ENCODE measurements around the gene ACACA. TPM values are rescaled to one million over a fixed set of nuclear protein-coding genes. Genes with fewer than 3 reads are reported as not detected.
A peak's percentile ranks its signal among the peaks of the same experiment; 100 is the strongest.
"Not testable (repeated sequence)": the region's sequence is repeated elsewhere in the genome, so short reads cannot be mapped to it uniquely, and the experiment has no call there.

The ACACA gene
- total RNA-seq, 1 donor = 89.4 TPM

DNA sequence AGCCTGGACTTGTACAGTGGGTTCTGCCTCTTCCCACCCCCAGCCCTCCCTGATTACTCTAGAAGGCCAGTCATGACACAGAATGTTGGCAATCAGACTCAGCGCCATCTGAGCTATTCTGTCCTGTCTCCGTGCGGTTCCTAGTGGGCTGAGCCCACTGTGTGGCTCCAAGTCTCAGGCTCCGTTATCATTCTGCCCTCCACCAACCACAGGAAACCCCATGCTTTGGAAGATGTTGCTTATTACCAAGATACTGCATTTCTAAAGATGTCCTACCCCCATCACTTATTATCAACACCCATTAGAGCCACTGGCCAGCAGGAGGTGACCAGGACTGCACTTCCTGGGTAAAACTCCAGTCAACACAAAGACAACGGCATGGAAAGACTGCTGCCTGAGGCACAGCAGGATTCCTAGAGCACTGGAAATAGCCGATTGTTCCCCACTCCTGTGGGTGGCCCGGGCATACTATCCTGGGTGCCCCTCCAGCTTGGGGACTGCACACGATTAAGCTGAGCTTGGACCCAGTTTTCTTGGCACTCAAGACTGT, 324.2 kb downstream of the ACACA start:
- DNase-seq (ENCODE audit: low read depth) = no peak
- TF ChIP-seq, protein P1, sequence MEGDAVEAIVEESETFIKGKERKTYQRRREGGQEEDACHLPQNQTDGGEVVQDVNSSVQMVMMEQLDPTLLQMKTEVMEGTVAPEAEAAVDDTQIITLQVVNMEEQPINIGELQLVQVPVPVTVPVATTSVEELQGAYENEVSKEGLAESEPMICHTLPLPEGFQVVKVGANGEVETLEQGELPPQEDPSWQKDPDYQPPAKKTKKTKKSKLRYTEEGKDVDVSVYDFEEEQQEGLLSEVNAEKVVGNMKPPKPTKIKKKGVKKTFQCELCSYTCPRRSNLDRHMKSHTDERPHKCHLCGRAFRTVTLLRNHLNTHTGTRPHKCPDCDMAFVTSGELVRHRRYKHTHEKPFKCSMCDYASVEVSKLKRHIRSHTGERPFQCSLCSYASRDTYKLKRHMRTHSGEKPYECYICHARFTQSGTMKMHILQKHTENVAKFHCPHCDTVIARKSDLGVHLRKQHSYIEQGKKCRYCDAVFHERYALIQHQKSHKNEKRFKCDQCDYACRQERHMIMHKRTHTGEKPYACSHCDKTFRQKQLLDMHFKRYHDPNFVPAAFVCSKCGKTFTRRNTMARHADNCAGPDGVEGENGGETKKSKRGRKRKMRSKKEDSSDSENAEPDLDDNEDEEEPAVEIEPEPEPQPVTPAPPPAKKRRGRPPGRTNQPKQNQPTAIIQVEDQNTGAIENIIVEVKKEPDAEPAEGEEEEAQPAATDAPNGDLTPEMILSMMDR (IDR thresholded peaks at IDR 0.05; ENCODE audit: insufficient read depth, low read depth, low read length) = no peak
- no peak overlapping the region for H3K4me3 ChIP-seq (ENCODE audit: low read depth, low read length)

DNA sequence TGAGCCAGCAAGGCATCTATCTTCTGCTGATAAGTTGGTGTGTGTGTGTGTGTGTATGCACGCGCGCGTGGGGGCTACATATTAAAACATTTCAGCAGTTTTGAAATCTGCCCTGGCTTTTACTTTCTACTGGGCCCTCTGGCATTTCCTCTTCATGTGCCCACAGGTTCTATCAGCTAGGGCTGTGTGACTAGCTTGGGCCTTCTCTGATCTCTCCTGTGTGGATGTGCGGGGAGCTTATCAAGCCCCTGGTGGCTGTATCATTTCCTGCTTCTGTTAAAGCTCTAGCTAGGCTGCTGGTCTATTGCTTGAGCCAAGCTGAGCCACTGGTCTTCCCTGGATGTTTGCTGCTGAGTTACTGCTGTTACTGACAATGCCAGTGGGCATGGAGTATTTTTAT, 325.3 kb downstream of the ACACA start:
- TF ChIP-seq, protein P1 (IDR thresholded peaks at IDR 0.05; ENCODE audit: insufficient read depth, low read depth, low read length) = peak; percentile 16
- H3K4me3 ChIP-seq (ENCODE audit: low read depth, low read length) = no peak overlapping the region
- DNase-seq (ENCODE audit: low read depth) = no peak

DNA sequence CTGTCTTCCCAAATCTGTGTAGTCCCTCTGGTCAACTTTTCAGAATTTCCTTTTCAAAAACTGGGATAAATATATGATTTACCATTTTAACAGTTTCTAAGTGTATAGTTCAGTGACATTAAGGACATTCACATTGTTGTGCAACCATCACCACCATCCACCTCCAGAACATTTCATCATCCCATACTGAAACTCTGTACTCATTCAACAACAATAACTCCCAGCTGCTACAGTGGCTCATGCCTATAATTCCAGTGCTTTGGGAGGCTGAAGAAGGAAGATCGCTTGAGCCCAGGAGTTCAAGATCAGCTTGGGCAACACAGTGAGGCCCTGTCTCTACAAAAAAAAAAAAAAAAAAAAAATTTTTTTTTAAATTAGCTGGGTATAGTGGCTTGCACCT, 326.9 kb downstream of the ACACA start:
- TF ChIP-seq, protein P1 (IDR thresholded peaks at IDR 0.05; ENCODE audit: insufficient read depth, low read depth, low read length) = no peak
- no peak overlapping the region for H3K4me3 ChIP-seq (ENCODE audit: low read depth, low read length)
- peak; percentile 78 for DNase-seq (ENCODE audit: low read depth)

DNA sequence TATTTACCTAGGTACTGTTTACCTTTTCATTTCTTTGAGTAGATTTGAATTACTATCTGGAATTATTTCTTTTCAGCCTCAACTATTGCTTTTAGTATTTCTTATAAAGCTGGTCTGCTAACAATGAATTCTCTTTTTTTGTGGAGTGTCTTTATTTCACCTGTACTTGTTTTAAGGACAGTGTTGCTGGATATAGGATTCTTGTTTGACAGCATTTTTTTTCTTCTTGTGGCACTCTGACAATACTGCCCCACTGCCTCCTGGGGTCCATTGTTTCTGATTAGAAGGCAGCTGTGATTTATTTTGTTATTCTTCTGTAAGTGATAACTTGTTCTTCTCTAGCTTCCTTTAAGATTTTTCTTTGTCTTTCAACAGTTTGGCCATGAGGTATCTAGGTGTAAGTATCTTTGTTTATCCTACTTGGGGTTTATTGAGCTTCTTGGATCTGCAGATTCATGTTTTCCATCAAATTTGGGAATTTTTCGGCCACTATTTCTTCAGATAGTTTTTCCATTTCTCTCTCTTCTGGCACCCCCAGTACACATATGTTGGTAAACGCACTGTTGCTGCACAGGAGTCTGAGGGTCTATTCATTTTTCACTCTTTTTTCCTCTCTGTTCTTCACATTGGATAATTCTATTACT, 327.4 kb downstream of the ACACA start:
- no peak overlapping the region for H3K4me3 ChIP-seq (ENCODE audit: low read depth, low read length)
- no peak for DNase-seq (ENCODE audit: low read depth)
- TF ChIP-seq, protein P1 (IDR thresholded peaks at IDR 0.05; ENCODE audit: insufficient read depth, low read depth, low read length) = no peak

DNA sequence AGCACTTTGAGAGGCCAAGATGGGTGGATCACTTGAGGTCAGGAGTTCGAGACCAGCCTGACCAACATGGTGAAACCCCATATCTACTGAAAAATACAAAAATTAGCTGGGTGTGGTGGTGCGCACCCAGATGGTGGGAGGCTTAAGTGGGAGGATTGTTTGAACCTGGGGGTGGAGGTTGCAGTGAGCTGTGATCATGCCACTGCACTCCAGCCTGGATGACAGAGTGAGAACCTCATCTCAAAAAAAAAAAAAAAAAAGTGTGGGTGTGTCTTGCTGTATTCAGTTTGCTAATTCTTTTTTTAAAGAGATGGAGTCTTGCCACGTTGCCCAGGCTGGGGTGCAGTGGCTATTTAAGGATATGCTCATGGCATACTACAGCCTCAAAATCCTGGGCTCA, 333.2 kb downstream of the ACACA start:
- not testable (repeated sequence) for DNase-seq (ENCODE audit: low read depth); H3K4me3 ChIP-seq (ENCODE audit: low read depth, low read length)

DNA sequence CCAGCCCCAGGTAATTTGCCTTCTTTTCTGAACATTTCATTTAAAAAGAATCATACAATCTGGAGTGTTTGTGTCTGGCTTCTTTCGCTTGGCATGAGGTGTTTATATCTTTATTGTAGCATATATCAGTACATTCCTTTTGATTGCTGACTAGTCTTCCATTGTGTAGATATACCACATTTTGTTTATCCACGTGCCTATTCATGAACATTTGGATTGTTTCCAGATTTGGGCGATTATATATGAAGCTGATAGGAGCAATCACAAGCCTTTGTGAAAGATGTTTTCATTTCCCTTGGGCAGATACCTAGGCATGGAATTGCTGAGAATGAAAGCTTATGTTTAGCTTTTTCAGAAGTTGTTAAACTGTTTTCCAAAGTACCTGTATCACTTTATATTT, 337.5 kb downstream of the ACACA start:
- DNase-seq (ENCODE audit: low read depth) = no peak
- H3K4me3 ChIP-seq (ENCODE audit: low read depth, low read length) = no peak overlapping the region
- TF ChIP-seq, protein P1 (IDR thresholded peaks at IDR 0.05; ENCODE audit: insufficient read depth, low read depth, low read length) = no peak

DNA sequence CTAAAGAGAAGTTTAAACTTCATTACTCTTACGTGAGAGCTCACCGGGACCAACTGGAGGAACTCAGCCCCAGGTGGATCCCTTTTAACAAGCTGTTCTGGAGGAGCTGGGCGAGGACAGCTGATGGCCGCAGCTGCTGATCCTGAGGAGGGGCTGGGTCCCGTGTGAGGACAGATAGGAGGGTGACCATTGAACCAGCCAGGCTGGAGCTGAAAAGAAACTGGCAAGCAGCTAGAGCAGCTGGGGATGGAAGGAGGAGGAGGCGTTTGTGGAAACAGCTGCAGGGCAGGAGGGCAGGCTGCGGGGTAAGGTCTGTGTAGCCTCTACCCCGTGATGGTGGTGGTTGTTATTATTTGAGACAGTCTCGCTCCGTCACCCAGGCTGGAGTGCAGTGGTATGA, 338.4 kb downstream of the ACACA start:
- peak overlapping the region; percentile 27 for H3K4me3 ChIP-seq (ENCODE audit: low read depth, low read length)
- DNase-seq (ENCODE audit: low read depth) = peak; percentile 72
- TF ChIP-seq, protein P1 (IDR thresholded peaks at IDR 0.05; ENCODE audit: insufficient read depth, low read depth, low read length) = no peak

Data from fibroblast of villous mesenchyme (primary cell).